PC-9 (cell line): ENCODE results near the gene SH3RF1.

Source experiments
- EZH2 ChIP-seq: fragments of 200-600 bp; sonication (generic); IDR thresholded peaks from 2 replicates; pipeline ENCODE4 v1.8.0; 2017; ENCODE audit warnings: antibody characterized with exemption, low read depth
- TF ChIP-seq, protein P1 (sequence below): fragments of 200-600 bp; sonication (generic); conservative IDR thresholded peaks from 2 replicates; pipeline ENCODE4 v1.6.1; 2017; ENCODE audit warnings: mixed run types, antibody characterized with exemption, mild to moderate bottlenecking, moderate library complexity

- TF ChIP-seq, protein P1, sequence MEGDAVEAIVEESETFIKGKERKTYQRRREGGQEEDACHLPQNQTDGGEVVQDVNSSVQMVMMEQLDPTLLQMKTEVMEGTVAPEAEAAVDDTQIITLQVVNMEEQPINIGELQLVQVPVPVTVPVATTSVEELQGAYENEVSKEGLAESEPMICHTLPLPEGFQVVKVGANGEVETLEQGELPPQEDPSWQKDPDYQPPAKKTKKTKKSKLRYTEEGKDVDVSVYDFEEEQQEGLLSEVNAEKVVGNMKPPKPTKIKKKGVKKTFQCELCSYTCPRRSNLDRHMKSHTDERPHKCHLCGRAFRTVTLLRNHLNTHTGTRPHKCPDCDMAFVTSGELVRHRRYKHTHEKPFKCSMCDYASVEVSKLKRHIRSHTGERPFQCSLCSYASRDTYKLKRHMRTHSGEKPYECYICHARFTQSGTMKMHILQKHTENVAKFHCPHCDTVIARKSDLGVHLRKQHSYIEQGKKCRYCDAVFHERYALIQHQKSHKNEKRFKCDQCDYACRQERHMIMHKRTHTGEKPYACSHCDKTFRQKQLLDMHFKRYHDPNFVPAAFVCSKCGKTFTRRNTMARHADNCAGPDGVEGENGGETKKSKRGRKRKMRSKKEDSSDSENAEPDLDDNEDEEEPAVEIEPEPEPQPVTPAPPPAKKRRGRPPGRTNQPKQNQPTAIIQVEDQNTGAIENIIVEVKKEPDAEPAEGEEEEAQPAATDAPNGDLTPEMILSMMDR, result no peak
- no peak for TF ChIP-seq EZH2
Measured at GRCh38 chr4:169114341-169114974, 156.3 kb downstream of the SH3RF1 start.
